AML-193 (cell line): ENCODE results near the gene SDS.
A peak's percentile ranks its signal among the peaks of the same experiment; 100 is the strongest.

Source experiments
- DNase-seq, 2 experiments: peaks; one replicate each; lab custom pipeline; 2025; lab: John Stamatoyannopoulos, UW

SDS gene

GRCh38 chr12:113425960-113426453 lies 22.3 kb upstream of the SDS start:
- DNase-seq, result no peak

- DNase-seq, result peak; percentile 35 to 53
These were observed 21.5 kb upstream of the SDS start for GRCh38 chr12:113424915-113425823.

DNA sequence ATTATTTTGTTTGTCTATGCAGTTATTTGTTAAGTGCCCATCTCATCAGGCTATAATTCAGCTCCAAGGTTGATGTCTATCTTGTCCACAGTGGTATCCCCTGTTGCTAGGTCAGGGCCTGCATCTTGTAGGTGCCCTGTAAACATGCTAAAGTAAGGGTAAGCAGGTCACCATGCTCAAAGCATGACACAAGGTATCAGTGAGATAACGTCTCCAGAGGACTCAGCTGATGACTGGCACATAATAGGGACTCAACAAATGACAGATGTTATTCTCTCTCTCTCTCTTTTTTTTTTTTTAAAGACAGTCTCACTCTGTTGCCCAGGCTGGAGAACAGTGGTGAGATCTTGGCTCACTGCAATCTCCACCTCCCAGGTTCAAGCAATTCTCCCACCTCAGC lies 20.8 kb upstream of the SDS start:
- DNase-seq, result no peak

- DNase-seq, result no peak
These were observed 19.4 kb upstream of the SDS start for GRCh38 chr12:113422886-113423669.

GRCh38 chr12:113422030-113422885 lies 18.6 kb upstream of the SDS start, which contains the start of gene SDSL:
TSS of gene SDSL (plus strand) at chr12:113422380. CDS start at chr12:113427983, 5,603 bp downstream.
- DNase-seq, result peak; percentile 97

GRCh38 chr12:113420996-113421595 lies 17.4 kb upstream of the SDS start:
- no peak for DNase-seq

GRCh38 chr12:113418213-113418879 lies 14.7 kb upstream of the SDS start:
- DNase-seq, result no peak

- peak; percentile 66 to 72 for DNase-seq
These were observed 12.5 kb upstream of the SDS start for GRCh38 chr12:113416091-113416754.

GRCh38 chr12:113414519-113415038 lies 10.9 kb upstream of the SDS start:
- no peak for DNase-seq

GRCh38 chr12:113413488-113413939 lies 9.8 kb upstream of the SDS start:
- DNase-seq, result no peak

GRCh38 chr12:113409462-113410124 lies 5.9 kb upstream of the SDS start:
- DNase-seq, result no peak

GRCh38 chr12:113408756-113409298 lies 5.1 kb upstream of the SDS start:
- no peak for DNase-seq

DNA sequence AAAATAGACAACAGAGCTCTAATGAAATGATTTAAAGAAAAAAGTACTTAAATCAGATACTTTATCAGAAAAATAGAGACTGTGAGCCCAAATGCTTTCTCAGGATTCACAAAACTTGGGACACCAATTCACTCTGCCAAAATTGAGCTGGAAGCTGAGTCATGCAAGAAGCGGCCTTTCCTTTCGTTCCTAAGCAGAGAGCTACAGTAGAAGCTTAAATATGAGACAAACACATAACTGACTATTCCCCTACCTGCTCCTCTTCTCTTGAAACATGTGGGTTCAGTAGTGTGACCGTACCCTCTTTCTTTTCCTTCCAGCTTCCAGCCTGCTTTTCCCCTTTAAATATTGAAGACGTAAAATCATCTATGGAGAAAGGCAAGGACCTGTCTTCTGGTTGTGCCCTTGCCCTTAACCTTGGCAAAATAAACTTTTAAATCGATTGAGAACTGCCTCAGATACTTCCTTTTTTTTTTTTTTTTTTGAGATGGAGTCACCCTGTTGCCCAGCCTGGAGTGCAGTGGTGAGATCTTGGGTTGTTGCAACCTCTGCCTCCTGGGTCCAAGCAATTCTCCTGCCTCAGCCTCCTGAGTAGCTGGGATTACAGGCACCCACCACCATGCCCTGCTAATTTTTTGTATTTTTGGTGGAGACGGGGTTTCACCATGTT lies 4.4 kb upstream of the SDS start:
- DNase-seq, result no peak

DNA sequence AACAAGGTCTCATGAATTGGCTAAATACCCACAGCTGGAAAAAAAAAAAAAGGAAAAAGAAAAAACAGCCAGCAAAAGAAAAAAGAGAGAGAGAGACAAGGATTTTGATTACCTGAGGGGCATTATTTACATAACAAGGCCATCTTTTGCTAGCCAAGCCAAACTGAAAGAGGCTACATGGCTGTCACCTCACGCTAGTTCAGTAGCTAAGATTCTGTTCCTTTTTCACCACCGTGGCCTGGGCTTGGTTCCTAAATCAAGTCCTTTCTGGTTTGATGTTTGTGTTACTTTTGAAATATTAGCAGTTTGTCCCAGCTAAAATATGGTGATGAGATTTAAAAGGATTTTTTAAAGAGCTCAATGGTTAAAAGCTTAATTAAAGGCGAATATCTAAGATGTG lies 2.0 kb upstream of the SDS start:
- DNase-seq, result no peak

DNA sequence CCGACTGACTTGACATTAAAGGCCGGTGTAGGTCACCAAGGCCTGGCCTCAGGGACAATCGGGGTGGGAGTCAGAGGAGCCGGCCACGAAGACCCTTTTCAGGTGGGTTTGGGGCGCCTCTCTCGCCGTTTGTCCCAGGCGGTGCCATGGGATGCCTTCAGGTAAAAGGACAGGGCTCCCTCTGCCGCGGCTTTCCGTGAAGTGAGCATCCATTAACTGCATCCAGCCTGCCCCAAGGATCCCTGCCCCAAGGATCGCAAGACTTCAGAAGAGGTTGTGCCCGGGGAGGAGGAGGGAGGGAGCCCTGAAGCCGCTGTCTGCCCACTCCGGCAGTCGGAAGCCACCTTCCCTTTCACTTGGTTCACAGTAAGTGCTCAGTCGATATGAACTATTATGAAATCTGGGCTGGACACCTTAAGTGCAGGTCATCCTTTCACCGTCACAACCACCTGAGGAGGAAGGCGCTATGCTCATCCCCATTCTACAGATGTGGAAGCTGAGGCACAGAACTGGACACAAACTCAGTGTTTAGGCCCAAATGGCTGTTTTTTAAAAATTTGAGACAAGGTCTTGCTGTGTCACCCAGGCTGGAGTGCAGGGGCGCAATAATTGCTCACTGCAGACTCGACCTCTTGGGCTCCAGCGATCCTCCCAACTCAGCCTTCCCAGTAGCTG lies 964 bp downstream of the SDS start:
- DNase-seq, result no peak

- no peak for DNase-seq
These were observed 2.4 kb downstream of the SDS start for GRCh38 chr12:113401066-113402000.

GRCh38 chr12:113400362-113400761 lies 3.3 kb downstream of the SDS start:
- DNase-seq, result no peak
